HG03095 (cell line): ENCODE data around the gene RPL7L1.
"Not testable (repeated sequence)": the region's sequence is repeated elsewhere in the genome, so short reads cannot be mapped to it uniquely, and the experiment has no call there.

Experiments used
- ATAC-seq: cut with Tn5 transposase; IDR thresholded peaks from one replicate; pipeline ENCODE4 v1.9.1; 2021; ENCODE audit warnings: moderate library complexity; ENCODE audit not compliant: unreplicated experiment

Gene RPL7L1

GRCh38 chr6:42879372-42880239 lies at the start of gene RPL7L1:
RPL7L1 (plus strand) TSS chr6:42879616; CDS start chr6:42879911, 295 bp downstream.
- ATAC-seq = peak; percentile 89

GRCh38 chr6:42831237-42831636 lies 48.2 kb upstream of the RPL7L1 start:
- no peak for ATAC-seq

- no peak for ATAC-seq
Measured at GRCh38 chr6:42834056-42834455, 45.4 kb upstream of the RPL7L1 start.

GRCh38 chr6:42841844-42842584 lies 37.4 kb upstream of the RPL7L1 start:
- ATAC-seq = no peak

GRCh38 chr6:42845327-42845694 lies 34.1 kb upstream of the RPL7L1 start:
- no peak for ATAC-seq

GRCh38 chr6:42846505-42846904 lies 32.9 kb upstream of the RPL7L1 start:
- ATAC-seq = no peak

GRCh38 chr6:42848700-42849099 lies 30.7 kb upstream of the RPL7L1 start:
- ATAC-seq = no peak

- no peak for ATAC-seq
Measured at GRCh38 chr6:42851599-42851998, 27.8 kb upstream of the RPL7L1 start.

GRCh38 chr6:42860036-42860435 lies 19.4 kb upstream of the RPL7L1 start:
- ATAC-seq = no peak

GRCh38 chr6:42860481-42860880 lies 18.9 kb upstream of the RPL7L1 start:
- ATAC-seq = no peak

GRCh38 chr6:42864602-42865001 lies 14.8 kb upstream of the RPL7L1 start:
- no peak for ATAC-seq

- ATAC-seq = no peak
Measured at GRCh38 chr6:42870145-42870936, 9.1 kb upstream of the RPL7L1 start.

- ATAC-seq = no peak
Measured at GRCh38 chr6:42871711-42872110, 7.7 kb upstream of the RPL7L1 start.

GRCh38 chr6:42873313-42873712 lies 6.1 kb upstream of the RPL7L1 start:
- no peak for ATAC-seq

GRCh38 chr6:42877695-42878094 lies 1.7 kb upstream of the RPL7L1 start:
- no peak for ATAC-seq

- not testable (repeated sequence) for ATAC-seq
Measured at GRCh38 chr6:42880240-42880817, 913 bp downstream of the RPL7L1 start.

GRCh38 chr6:42880871-42881270 lies 1.5 kb downstream of the RPL7L1 start:
- not testable (repeated sequence) for ATAC-seq

- ATAC-seq = no peak
Measured at GRCh38 chr6:42885702-42886101, 6.3 kb downstream of the RPL7L1 start.

GRCh38 chr6:42888201-42888600 lies 8.8 kb downstream of the RPL7L1 start:
- not testable (repeated sequence) for ATAC-seq

- ATAC-seq = no peak
Measured at GRCh38 chr6:42889815-42890214, 10.4 kb downstream of the RPL7L1 start.
